Measurements from ENCODE around the gene TNNC1. TPM values are rescaled to one million over a fixed set of nuclear protein-coding genes. Genes with fewer than 3 reads are reported as not detected.
A peak's percentile ranks its signal among the peaks of the same experiment; 100 is the strongest.

The TNNC1 gene
- total RNA-seq, 1 experiment from 2014 or later, result 0.42 TPM

DNA sequence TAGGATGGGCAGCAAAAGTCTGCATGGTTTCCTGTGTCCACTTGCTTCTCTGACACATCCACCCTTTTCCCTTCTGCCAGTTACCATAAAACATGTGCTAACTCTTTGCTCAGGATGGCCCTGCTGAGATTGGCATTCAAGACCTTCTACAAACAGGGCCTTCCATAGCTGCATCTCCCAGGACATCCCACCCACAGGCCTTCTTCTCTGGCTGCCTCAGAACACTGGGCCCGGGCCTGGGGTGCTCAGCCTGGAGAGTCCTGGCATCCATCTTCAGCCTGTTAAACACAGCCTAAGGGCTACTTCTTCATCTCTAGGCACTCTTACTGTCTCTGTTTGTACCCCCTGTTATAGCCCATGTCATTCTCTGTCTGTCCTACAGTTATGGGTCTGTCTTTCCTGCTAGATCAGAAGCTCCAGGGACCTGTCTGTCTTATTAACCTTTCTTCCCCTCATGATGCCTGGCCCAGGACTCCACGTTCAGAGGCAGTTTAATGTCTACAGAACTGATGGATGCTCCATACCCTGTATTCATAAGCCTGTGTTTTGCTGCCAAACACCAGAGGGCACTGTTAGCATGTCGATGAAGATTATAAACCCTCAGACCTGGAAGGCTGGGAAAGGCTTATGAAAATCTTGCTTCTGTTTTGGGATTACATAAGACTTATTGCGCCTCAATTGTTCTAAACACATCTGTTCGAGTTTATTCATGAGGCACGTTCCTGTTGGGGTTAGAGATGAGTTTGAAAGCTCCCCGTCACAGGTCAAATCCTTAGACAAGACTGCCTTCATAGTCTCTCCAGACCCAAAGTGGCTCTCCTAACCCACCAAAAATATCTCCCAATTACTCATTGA lies 25.5 kb downstream of the TNNC1 start:
- DNase-seq (ENCODE audit: low read depth, low spot score), result peak; percentile 85
- in situ Hi-C loops (cut with HindIII; ENCODE audit: low pct_unique_long_range_greater_than_20kb, low sequenced_read_pairs), result no loop called here

DNA sequence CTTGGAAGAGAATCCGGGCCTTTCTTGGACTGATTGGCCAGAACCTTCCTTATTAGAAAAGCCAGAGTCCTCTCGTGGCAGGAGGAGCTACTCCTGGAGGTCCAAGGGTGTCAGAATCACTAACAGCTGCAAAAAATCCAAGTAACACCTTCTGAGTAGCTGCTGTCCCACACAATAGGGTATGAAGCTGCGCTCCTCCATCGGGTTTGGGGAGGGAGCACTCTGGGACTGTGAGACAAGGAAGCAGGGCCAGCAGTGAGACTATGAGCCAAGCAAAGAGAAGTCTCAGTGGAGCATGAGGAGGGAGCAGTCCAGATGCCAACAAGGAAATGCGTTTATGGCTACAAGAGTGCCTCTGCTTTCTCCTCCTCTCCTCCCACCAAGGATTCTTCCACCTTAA lies 30.7 kb downstream of the TNNC1 start:
- in situ Hi-C loops (cut with HindIII; ENCODE audit: low pct_unique_long_range_greater_than_20kb, low sequenced_read_pairs), result no loop called here

DNA sequence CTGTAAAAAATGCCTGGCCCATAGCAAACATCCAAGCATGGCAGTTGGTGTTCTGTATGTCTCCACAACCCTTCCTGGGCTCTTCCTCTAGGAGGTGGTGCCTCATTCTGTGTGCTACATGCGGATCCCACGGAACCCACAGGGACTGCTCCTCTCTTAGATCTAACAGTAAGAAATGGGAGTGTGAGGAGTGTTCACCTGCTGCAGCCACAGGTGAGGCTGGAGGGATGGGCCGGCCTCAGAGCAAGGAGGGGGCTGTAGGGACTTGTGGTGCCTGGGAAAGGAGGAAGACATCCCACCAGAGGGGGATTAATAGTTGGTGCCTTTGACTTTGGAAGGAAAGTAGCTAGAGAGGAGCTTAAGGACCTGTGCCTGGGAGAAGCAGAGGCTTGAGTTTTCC lies 31.2 kb downstream of the TNNC1 start:
- in situ Hi-C loops (cut with HindIII; ENCODE audit: low pct_unique_long_range_greater_than_20kb, low sequenced_read_pairs), result no loop called here
- no peak for DNase-seq (ENCODE audit: low read depth, low spot score)

More for the DNA sequence above, 30.7 kb downstream of the TNNC1 start:
- DNase-seq (ENCODE audit: low read depth, low spot score), result no peak

DNA sequence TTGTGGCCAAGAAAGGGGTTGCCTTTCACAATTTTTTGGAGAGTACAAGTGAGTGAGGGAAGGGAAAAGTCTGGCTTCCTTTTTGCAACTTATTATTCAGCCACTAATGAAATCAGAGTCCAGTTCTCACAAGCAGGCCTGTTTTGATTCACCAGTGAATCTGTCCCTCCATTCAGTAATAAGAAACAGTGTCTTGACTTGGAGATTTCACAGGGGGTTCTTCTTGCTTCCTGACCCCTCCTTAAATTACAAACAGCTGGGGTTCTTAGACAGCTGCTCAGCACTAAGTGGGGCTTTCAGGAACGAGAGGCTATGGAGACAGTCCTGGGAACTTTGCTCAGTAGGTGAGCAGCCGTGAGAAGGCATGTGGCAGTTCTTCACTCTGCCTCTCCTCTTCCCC lies 33.5 kb downstream of the TNNC1 start:
- no peak for DNase-seq (ENCODE audit: low read depth, low spot score)
- in situ Hi-C loops (cut with HindIII; ENCODE audit: low pct_unique_long_range_greater_than_20kb, low sequenced_read_pairs), result no loop called here

DNA sequence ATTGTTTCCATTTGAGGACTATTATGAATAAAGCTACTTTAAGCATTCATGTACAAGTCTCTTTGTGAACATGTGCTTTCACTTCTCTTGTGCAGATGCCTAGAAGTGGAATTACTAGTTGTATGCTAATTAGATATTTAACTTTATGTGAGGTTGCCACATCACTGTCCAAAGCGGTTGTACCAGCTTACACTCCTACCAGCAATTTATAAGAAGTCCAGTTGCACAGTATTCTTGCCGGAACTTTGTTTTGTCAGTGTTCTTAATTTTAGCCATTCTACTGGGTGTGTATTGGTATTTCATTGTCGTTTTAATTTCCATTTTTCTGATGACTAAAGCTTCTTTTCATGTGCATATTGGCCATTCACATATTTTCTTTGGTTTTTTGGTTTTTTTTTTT lies 38.0 kb downstream of the TNNC1 start:
- in situ Hi-C loops (cut with HindIII; ENCODE audit: low pct_unique_long_range_greater_than_20kb, low sequenced_read_pairs), result no loop called here
- no peak for DNase-seq (ENCODE audit: low read depth, low spot score)

DNA sequence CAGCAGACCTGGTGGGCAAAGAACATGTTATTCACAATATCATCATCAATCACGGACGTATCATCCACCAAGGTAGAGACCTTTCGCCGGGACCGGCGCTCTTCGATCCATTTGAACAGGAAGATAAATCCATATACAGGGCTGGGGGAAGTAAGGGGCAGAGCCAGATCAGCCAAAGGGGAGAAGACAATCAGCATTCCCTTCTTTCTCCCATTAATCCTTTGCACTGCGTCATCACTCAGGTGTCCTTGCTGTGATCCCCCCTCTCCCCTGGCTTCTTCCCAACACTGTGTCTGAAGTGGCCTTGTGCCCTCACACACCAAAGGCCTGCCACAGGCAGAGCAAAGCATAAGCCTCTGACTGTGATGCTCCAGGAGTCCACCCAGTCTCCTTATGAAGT lies 45.4 kb downstream of the TNNC1 start:
- no peak for DNase-seq (ENCODE audit: low read depth, low spot score)
- in situ Hi-C loops (cut with HindIII; ENCODE audit: low pct_unique_long_range_greater_than_20kb, low sequenced_read_pairs), result no loop called here

DNA sequence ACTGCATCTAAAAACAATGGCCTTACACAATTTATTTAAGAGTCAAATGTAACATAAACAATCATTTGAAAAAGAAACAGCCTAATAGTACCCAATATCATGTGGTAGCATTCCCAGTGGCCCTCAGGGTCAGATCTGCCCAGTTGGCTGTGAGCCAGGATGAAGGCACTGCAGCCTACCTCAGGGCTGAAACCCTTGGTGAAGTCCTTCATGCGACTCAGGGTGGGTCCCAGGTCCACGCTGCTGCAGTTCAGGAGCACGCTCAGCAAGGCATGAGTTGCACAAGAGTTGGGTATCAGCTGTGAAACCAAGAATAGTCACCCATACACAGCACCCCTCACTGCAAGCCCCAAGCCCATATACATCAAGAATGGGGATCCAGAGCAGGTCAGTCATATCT lies 46.1 kb downstream of the TNNC1 start:
- DNase-seq (ENCODE audit: low read depth, low spot score), result no peak
- in situ Hi-C loops (cut with HindIII; ENCODE audit: low pct_unique_long_range_greater_than_20kb, low sequenced_read_pairs), result no loop called here

DNA sequence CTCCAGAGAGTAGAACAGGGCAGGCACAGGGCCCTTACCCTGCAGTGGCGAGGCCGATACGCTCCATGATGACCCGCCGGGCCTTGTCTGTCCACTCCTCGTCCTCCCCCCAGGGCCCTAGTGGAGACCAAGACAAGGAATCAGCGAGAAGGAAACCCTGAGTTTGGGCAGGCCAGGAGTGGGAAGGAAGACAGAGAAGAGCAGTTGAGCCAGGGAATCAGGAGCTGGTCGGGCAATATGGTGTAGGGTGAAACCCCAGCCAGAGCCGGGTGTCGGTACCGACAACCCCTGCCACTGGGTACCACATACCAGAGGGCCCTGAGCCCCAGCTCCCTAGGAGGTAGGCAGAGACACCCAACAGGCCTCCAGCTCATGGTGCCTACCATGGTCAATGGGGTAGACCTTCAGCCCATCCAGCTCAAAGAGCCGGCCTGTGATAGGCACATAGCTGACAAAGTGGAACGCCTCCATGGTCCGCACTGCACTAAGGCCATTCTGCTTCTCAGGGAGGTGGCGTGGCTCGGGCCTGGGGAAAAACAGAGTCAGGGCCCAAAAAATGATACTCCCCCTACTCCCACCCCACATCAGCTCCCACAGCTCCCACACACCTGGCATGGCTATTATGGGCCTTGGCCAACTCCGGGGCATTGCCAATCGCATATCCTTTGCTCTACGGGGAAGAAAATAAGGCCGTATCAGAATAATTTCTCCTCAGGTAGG lies 46.9 kb downstream of the TNNC1 start:
- DNase-seq (ENCODE audit: low read depth, low spot score), result no peak

DNA sequence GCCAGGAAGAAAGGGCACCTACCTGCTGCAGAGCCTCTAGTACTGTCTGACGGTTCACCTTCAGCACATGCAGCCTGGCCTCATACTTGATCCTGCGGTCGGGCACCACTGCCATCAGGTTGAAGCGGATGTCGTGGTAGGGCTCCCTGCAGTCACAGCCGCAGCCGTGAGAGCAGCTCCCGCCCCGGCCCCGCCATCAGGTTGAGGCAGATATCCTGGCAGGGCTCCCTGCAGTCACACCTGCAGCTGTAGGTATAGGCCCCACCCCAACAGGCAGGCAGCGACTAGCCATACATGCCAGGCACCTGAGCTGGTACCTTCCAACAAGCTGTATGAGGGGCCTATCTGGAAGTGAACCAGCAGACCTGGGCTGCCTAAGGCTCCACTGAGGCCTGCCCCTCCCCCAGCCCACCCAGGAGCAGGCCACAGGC lies 47.6 kb downstream of the TNNC1 start:
- in situ Hi-C loops (cut with HindIII; ENCODE audit: low pct_unique_long_range_greater_than_20kb, low sequenced_read_pairs), result no loop called here
- DNase-seq (ENCODE audit: low read depth, low spot score), result no peak

More for the DNA sequence above, 46.9 kb downstream of the TNNC1 start:
- in situ Hi-C loops (cut with HindIII; ENCODE audit: low pct_unique_long_range_greater_than_20kb, low sequenced_read_pairs), result no loop called here

DNA sequence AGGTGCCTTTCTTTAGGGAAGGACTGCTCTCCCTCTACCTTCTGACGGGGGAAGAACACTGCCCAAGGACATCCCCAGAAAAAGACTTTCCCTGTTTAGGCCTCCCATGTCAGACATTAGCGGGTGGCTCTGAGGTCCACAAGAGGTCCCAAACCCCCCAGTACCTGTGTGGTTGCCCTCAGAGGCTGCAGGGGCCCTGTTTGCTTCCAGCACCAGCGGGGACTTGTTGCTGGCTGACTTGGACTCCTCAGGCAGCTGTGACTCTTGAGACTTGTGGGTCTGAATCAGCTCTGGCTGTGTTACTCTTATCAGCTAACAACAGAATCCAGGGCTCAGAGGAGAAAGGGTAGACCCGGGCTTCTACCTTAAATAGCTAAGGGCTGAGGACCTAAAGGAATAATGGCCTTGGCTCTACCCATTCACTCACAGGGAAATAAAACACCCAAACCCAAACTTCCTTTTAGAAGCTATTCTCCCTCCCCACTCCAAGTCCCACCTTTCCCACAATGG lies 48.2 kb downstream of the TNNC1 start:
- in situ Hi-C loops (cut with HindIII; ENCODE audit: low pct_unique_long_range_greater_than_20kb, low sequenced_read_pairs), result no loop called here
- DNase-seq (ENCODE audit: low read depth, low spot score), result no peak

DNA sequence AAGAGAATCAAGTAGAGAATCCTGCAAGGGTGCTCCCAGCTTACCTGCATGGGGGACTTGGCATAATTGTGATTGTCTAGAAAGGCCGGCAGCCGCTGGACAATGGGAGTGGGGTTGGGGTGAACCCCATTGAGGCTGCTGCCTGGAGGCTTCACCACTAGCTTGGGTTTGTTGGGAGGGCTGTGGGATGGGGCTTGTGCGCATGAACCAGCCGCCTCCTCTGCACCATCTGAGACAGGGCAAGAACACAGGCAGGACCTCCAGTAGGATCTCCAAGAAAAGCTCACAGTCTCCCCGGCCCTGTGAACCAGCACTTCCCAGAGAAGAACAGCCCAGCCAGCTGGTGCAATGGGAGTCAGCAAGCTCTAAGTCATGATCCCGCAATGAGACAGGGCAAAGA lies 48.8 kb downstream of the TNNC1 start:
- DNase-seq (ENCODE audit: low read depth, low spot score), result no peak
- in situ Hi-C loops (cut with HindIII; ENCODE audit: low pct_unique_long_range_greater_than_20kb, low sequenced_read_pairs), result no loop called here

DNA sequence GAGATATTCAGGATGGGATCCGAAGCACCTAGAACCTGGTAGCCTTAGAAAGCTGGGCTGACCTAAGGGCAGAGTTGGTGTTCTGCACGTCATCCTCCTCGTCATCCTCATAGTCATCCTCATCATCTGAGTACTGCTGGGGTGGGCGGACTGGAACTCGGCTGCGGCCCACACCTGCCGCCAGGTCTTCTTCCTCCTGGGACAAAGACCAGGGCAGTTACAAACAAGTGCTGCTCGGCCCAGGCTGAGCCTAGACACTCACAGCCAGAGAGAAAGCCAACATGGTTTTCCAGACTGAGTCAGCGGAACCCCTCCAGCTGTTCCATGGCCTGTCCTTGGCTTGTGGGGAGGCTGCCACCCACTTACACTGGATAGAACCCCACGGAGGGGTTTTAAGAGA lies 49.5 kb downstream of the TNNC1 start:
- no peak for DNase-seq (ENCODE audit: low read depth, low spot score)
- in situ Hi-C loops (cut with HindIII; ENCODE audit: low pct_unique_long_range_greater_than_20kb, low sequenced_read_pairs), result no loop called here

DNA sequence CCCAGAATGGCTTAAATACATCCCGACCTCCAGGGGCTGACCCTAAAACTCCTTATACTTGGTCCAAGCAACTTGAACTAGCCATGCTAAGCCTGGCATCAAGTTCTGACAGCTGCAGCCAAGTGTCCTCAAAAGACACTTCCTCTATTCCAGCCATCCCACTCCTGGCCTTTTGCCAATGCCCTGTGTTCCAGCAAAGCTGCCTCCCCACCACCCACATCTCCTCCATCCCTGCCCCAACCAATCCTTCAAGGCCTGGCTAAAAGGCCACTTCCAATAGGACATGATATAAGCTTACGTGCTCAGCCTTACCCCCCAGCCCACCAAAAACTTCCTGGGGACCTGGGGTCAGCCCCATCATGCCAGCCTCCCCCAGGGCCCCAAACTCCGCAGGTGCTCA lies 49.9 kb downstream of the TNNC1 start:
- in situ Hi-C loops (cut with HindIII; ENCODE audit: low pct_unique_long_range_greater_than_20kb, low sequenced_read_pairs), result no loop called here
- no peak for DNase-seq (ENCODE audit: low read depth, low spot score)

DNA sequence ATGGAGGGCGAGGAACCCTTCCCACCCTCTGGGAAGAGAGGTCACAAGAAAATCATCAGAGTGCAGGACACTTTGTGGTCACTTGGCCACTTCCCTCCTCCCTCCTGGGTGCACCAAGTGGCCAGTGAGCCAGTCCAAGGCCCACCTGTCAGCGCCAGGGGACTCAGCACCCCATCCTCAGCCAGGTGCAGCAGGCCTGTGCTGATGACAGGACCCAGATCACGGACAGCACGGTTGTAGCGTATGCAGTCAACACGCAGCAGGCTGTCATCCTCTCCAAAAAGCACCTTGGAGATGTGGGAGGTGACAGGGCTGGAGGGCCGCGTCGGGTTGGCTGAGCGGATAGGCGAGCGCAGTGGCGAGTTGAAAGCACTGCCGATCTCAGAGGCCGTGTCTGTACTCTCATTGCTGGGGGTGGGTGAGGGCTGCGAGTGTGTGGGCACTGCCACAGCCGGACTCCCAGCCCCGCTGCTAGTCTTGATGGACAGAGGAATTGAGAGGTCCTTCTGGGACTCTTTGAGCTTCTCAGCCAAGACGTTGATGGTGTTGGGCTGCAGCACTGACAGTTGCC lies 50.5 kb downstream of the TNNC1 start:
- in situ Hi-C loops (cut with HindIII; ENCODE audit: low pct_unique_long_range_greater_than_20kb, low sequenced_read_pairs), result no loop called here
- DNase-seq (ENCODE audit: low read depth, low spot score), result no peak

DNA sequence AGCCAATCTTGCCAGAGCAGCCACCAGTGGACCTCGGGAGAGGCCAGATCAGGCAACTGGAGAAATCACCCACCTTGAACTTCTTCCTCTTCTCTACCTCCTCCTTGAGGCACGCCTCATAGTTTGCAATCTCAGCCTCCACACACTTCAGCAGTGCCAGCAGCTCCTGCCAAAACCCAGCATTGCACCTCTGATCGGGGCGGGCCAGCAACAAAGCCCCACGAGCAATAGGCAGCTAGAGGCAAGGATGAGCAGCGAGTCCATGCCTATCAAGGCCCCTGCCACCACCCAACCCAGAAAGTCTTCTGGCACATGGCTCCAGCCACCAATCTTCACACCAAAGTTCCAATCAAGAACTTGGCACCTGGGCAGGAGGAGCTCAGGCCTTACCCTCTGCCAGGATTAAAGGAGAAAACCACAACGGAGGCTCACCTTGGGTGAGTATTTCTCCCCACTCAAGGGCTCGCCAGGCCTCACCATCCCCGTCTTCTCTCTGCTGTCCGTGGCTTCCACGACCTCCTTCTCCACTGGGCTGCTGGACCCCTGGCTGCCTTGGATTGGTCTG lies 51.1 kb downstream of the TNNC1 start:
- DNase-seq (ENCODE audit: low read depth, low spot score), result no peak
- in situ Hi-C loops (cut with HindIII; ENCODE audit: low pct_unique_long_range_greater_than_20kb, low sequenced_read_pairs), result no loop called here

DNA sequence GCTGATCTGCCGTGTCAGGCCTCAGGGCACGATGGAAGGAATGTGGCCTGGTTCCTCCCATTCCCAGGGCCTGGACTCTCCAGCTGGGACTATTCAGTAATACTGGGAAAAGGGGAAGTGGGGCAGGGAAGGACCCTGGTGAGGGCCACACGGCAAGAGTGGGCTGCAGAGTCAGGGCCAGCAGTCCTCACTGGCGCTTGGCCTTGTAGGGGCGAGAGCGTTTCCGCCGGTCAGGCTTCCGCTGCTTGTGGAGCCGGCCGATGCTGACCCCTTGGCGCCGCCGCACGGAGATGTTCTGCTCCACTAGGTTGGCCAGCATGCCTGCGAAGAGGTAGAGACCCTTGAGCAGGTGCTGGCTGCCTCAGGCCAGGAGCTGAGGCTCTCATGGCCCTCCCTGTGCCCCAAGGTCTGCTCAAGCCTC lies 51.7 kb downstream of the TNNC1 start:
- DNase-seq (ENCODE audit: low read depth, low spot score), result no peak
- in situ Hi-C loops (cut with HindIII; ENCODE audit: low pct_unique_long_range_greater_than_20kb, low sequenced_read_pairs), result no loop called here

DNA sequence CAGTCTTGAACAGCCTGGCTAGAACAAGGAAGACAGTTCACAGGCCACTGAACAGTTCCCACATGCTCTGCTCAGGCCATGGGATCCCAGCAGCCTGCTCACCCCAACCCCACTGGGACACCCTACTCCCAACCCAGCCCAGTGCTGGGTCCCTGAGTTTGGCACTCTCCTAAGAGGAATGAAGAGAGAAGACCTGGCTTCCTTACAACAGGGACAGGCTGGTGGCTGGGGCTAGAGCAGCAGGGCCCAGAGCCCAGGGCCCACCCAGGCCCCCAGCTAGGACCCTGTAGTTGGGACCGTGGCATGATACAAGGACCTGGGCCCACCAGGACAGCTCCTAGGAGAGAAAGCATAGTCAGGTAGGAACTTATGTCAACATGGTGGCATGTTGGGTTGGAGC lies 52.3 kb downstream of the TNNC1 start:
- no peak for DNase-seq (ENCODE audit: low read depth, low spot score)
- in situ Hi-C loops (cut with HindIII; ENCODE audit: low pct_unique_long_range_greater_than_20kb, low sequenced_read_pairs), result no loop called here

Data from SK-MEL-5 (cell line).